ENCODE data around the gene SLF1.

- no peak for TF ChIP-seq POLR2A (IDR thresholded peaks at IDR 0.05)
- no peak for TF ChIP-seq CTCF (IDR thresholded peaks at IDR 0.05)
Observed at GRCh38 chr5:94715768-94716167, 97.3 kb downstream of the SLF1 start.
